Inflammatory macrophage treated with lipopolysaccharide for 4 hours (primary cell): ENCODE results near the gene SOAT2.

Experiments
- DNase-seq: peaks from one replicate; pipeline ENCODE4 v3.0.0-alpha.2; 2020

SOAT2 gene

GRCh38 chr12:53102883-53103807 lies at the start of gene SOAT2:
SOAT2 (plus strand) TSS chr12:53103486; CDS start chr12:53103578, 92 bp downstream.
- DNase-seq, result no peak

GRCh38 chr12:53054112-53054878 lies 49.0 kb upstream of the SOAT2 start:
- peak; percentile 90 for DNase-seq

GRCh38 chr12:53055471-53056266 lies 47.6 kb upstream of the SOAT2 start:
- no peak for DNase-seq

GRCh38 chr12:53056296-53056695 lies 47.0 kb upstream of the SOAT2 start:
- DNase-seq, result no peak

GRCh38 chr12:53056901-53057300 lies 46.4 kb upstream of the SOAT2 start:
- DNase-seq, result no peak

GRCh38 chr12:53057816-53058500 lies 45.3 kb upstream of the SOAT2 start:
- no peak for DNase-seq

GRCh38 chr12:53058674-53059433 lies 44.4 kb upstream of the SOAT2 start:
- DNase-seq, result no peak

- no peak for DNase-seq
Observed at GRCh38 chr12:53059434-53060063, 43.7 kb upstream of the SOAT2 start.

- DNase-seq, result no peak
Observed at GRCh38 chr12:53060064-53060720, 43.1 kb upstream of the SOAT2 start.

GRCh38 chr12:53060721-53061276 lies 42.5 kb upstream of the SOAT2 start:
- no peak for DNase-seq

- DNase-seq, result no peak
Observed at GRCh38 chr12:53061404-53062010, 41.8 kb upstream of the SOAT2 start.

GRCh38 chr12:53062011-53062961 lies 41.0 kb upstream of the SOAT2 start:
- no peak for DNase-seq

- DNase-seq, result no peak
Observed at GRCh38 chr12:53062977-53063707, 40.1 kb upstream of the SOAT2 start.

- DNase-seq, result no peak
Observed at GRCh38 chr12:53063708-53064612, 39.3 kb upstream of the SOAT2 start.

GRCh38 chr12:53064613-53065436 lies 38.5 kb upstream of the SOAT2 start:
- DNase-seq, result no peak

- no peak for DNase-seq
Observed at GRCh38 chr12:53065470-53065869, 37.8 kb upstream of the SOAT2 start.
